Stimulated activated naive B cell treated with anti-CD40 and anti-IgM and Interleukin-4, amounts not matched to agents 10 μg/mL and 1 μg/mL and 100 μg/mL, for 72 hours (primary cell): ENCODE data around the gene STKLD1.

Experiments
- ATAC-seq, 2 donors: fragments of 150-1000 bp; cut with Tn5 transposase; replicated peaks; 2 replicates each; pipeline ENCODE4 v1.10.0; 2021; ENCODE audit warnings: moderate library complexity in 1 of 2
- DNase-seq: peaks from one replicate; pipeline ENCODE4 v3.0.0; 2021
- H3K27ac Mint-ChIP-seq: one replicate; pipeline ENCODE4 v1.8.0; 2022; ENCODE audit warnings: mild to moderate bottlenecking, mixed read lengths
- H3K27me3 Mint-ChIP-seq, 2 donors: one replicate each; pipeline ENCODE4 v1.8.0; 2022; ENCODE audit warnings: mixed read lengths in 2 of 2
- H3K36me3 Mint-ChIP-seq, 2 donors: one replicate each; pipeline ENCODE4 v1.8.0; 2022; ENCODE audit warnings: mixed read lengths in 2 of 2, mild to moderate bottlenecking in 1 of 2
- H3K4me1 Mint-ChIP-seq, 2 donors: one replicate each; pipeline ENCODE4 v1.8.0; 2022; ENCODE audit warnings: mixed read lengths in 2 of 2, mild to moderate bottlenecking in 1 of 2
- H3K4me3 Mint-ChIP-seq, 2 donors: one replicate each; pipeline ENCODE4 v1.8.0; 2022; ENCODE audit warnings: mild to moderate bottlenecking in 2 of 2, mixed read lengths in 2 of 2, moderate library complexity in 1 of 2
- H3K9me3 Mint-ChIP-seq, 2 donors: one replicate each; pipeline ENCODE4 v1.8.0; 2022; ENCODE audit warnings: mixed read lengths in 2 of 2, mild to moderate bottlenecking in 1 of 2

STKLD1 gene

GRCh38 chr9:133415170-133415569 is 39.0 kb downstream of the STKLD1 start:
- no peaks in the 10 kb centered on the region for H3K27me3 Mint-ChIP-seq
- peaks cover 6 to 7% of the 10 kb centered on the region in 2 donors for H3K9me3 Mint-ChIP-seq
- no peak for DNase-seq
- H3K4me1 Mint-ChIP-seq, result peaks cover 38 to 71% of the 10 kb centered on the region in 2 donors
- peak in 1 of 2 donors; percentile 17 for ATAC-seq
- H3K27ac Mint-ChIP-seq, result peak overlapping the region; percentile 67
- peaks cover 48 to 59% of the 10 kb centered on the region in 2 donors for H3K36me3 Mint-ChIP-seq
- peak overlapping the region; percentile 50 to 56 for H3K4me3 Mint-ChIP-seq

GRCh38 chr9:133417541-133418461 is 41.6 kb downstream of the STKLD1 start, which contains the start of gene REXO4:
TSS of gene REXO4 (minus strand) at chr9:133418010. CDS start at chr9:133417844, 166 bp downstream.
- ATAC-seq (peak; percentile 77 to 85), DNase-seq (peak; percentile 86)
- H3K4me3 Mint-ChIP-seq, result peak within 1 kb of the TSS; percentile 92 to 96
- peaks cover 54 to 81% of the 10 kb centered on the region in 2 donors for H3K4me1 Mint-ChIP-seq
- H3K27me3 Mint-ChIP-seq, result no peaks in the 10 kb centered on the region
- peaks cover 31 to 42% of the 10 kb centered on the region in 2 donors for H3K36me3 Mint-ChIP-seq
- H3K27ac Mint-ChIP-seq, result peak within 1 kb of the TSS; percentile 99
- H3K9me3 Mint-ChIP-seq, result peaks cover 7 to 8% of the 10 kb centered on the region in 2 donors

- Mint-ChIP-seq H3K27ac (peak overlapping the region; percentile 99), H3K36me3 (peaks cover 26 to 34% of the 10 kb centered on the region in 2 donors), H3K4me1 (peaks cover 49 to 74% of the 10 kb centered on the region in 2 donors), H3K9me3 (peaks cover 7 to 8% of the 10 kb centered on the region in 2 donors), H3K4me3 (peak overlapping the region; percentile 92 to 96), H3K27me3 (peaks cover 0 to 1% of the 10 kb centered on the region in 2 donors)
- DNase-seq, result no peak
- no peak for ATAC-seq
Observed at GRCh38 chr9:133419005-133419404, 42.8 kb downstream of the STKLD1 start.

GRCh38 chr9:133420392-133420827 is 44.2 kb downstream of the STKLD1 start:
- peak; percentile 60 to 61 for ATAC-seq
- peak; percentile 75 for DNase-seq
- Mint-ChIP-seq H3K27ac (peak overlapping the region; percentile 97), H3K4me1 (peaks cover 38 to 60% of the 10 kb centered on the region in 2 donors), H3K9me3 (peaks cover 7 to 8% of the 10 kb centered on the region in 2 donors), H3K4me3 (peak overlapping the region in 1 of 2 donors; percentile 7), H3K36me3 (peaks cover 15 to 21% of the 10 kb centered on the region in 2 donors), H3K27me3 (peaks cover 3 to 14% of the 10 kb centered on the region in 2 donors)

GRCh38 chr9:133421615-133422542 is 45.7 kb downstream of the STKLD1 start, which contains the start of gene ADAMTS13:
TSS of gene ADAMTS13 (plus strand) at chr9:133422367. CDS start at chr9:133422444, 77 bp downstream.
- peaks cover 7 to 8% of the 10 kb centered on the region in 2 donors for H3K9me3 Mint-ChIP-seq
- H3K36me3 Mint-ChIP-seq, result peaks cover 15 to 17% of the 10 kb centered on the region in 2 donors
- peaks cover 27 to 46% of the 10 kb centered on the region in 2 donors for H3K4me1 Mint-ChIP-seq
- peak within 1 kb of the TSS in 1 of 2 donors; percentile 11 for H3K4me3 Mint-ChIP-seq
- DNase-seq (peak; percentile 65), ATAC-seq (peak; percentile 43 to 60)
- peak within 1 kb of the TSS; percentile 97 for H3K27ac Mint-ChIP-seq
- H3K27me3 Mint-ChIP-seq, result peaks cover 12 to 25% of the 10 kb centered on the region in 2 donors

GRCh38 chr9:133423216-133423615 is 47.0 kb downstream of the STKLD1 start:
- Mint-ChIP-seq H3K4me1 (peaks cover 31 to 45% of the 10 kb centered on the region in 2 donors), H3K9me3 (peaks cover 7 to 8% of the 10 kb centered on the region in 2 donors), H3K27me3 (peaks cover 12 to 38% of the 10 kb centered on the region in 2 donors), H3K4me3 (no peak overlapping the region), H3K36me3 (peaks cover 8 to 11% of the 10 kb centered on the region in 2 donors), H3K27ac (peak overlapping the region; percentile 76)
- no peak for DNase-seq
- ATAC-seq, result no peak

- DNase-seq (no peak), ATAC-seq (no peak)
- Mint-ChIP-seq H3K9me3 (peaks cover 3 to 5% of the 10 kb centered on the region in 2 donors), H3K4me3 (no peak overlapping the region), H3K27ac (no peak overlapping the region), H3K36me3 (peaks cover 3 to 4% of the 10 kb centered on the region in 2 donors), H3K4me1 (peaks cover 22 to 39% of the 10 kb centered on the region in 2 donors), H3K27me3 (peaks cover 12 to 38% of the 10 kb centered on the region in 2 donors)
Observed at GRCh38 chr9:133424187-133424586, 48.0 kb downstream of the STKLD1 start.

- DNase-seq, result no peak
- Mint-ChIP-seq H3K4me1 (peaks cover 21 to 38% of the 10 kb centered on the region in 2 donors), H3K4me3 (no peak overlapping the region), H3K27me3 (peaks cover 12 to 45% of the 10 kb centered on the region in 2 donors), H3K9me3 (peaks cover 0 to 2% of the 10 kb centered on the region in 2 donors), H3K36me3 (no peaks in the 10 kb centered on the region), H3K27ac (peak overlapping the region; percentile 56)
- no peak for ATAC-seq
Observed at GRCh38 chr9:133425049-133425632, 49.0 kb downstream of the STKLD1 start.

- DNase-seq (no peak), ATAC-seq (no peak)
- Mint-ChIP-seq H3K27ac (no peak overlapping the region), H3K36me3 (no peaks in the 10 kb centered on the region), H3K4me3 (no peak overlapping the region), H3K9me3 (no peaks in the 10 kb centered on the region), H3K27me3 (peaks cover 12 to 45% of the 10 kb centered on the region in 2 donors), H3K4me1 (peaks cover 14 to 30% of the 10 kb centered on the region in 2 donors)
Observed at GRCh38 chr9:133426011-133426410, 49.8 kb downstream of the STKLD1 start.

- H3K36me3 Mint-ChIP-seq, result no peaks in the 10 kb centered on the region
- H3K4me3 Mint-ChIP-seq, result peak overlapping the region; percentile 36 to 41
- no peak overlapping the region for H3K27ac Mint-ChIP-seq
- peaks cover 12 to 45% of the 10 kb centered on the region in 2 donors for H3K27me3 Mint-ChIP-seq
- DNase-seq (no peak), ATAC-seq (no peak)
- no peaks in the 10 kb centered on the region for H3K9me3 Mint-ChIP-seq
- peaks cover 5 to 19% of the 10 kb centered on the region in 2 donors for H3K4me1 Mint-ChIP-seq
Observed at GRCh38 chr9:133427658-133428348, 51.6 kb downstream of the STKLD1 start.

- no peaks in the 10 kb centered on the region for H3K36me3 Mint-ChIP-seq
- peak; percentile 65 to 69 for ATAC-seq
Observed at GRCh38 chr9:133428617-133429101, 52.5 kb downstream of the STKLD1 start.

GRCh38 chr9:133429214-133429613 is 53.0 kb downstream of the STKLD1 start:
- no peak for DNase-seq
- no peak for ATAC-seq
- H3K27ac Mint-ChIP-seq, result no peak overlapping the region
- H3K27me3 Mint-ChIP-seq, result peaks cover 12 to 42% of the 10 kb centered on the region in 2 donors
- no peaks in the 10 kb centered on the region for H3K36me3 Mint-ChIP-seq
- H3K9me3 Mint-ChIP-seq, result no peaks in the 10 kb centered on the region
- peak overlapping the region; percentile 76 to 83 for H3K4me3 Mint-ChIP-seq
- peaks cover 5 to 19% of the 10 kb centered on the region in 2 donors for H3K4me1 Mint-ChIP-seq

More at GRCh38 chr9:133428617-133429101, 52.5 kb downstream of the STKLD1 start:
- no peaks in the 10 kb centered on the region for H3K9me3 Mint-ChIP-seq
- no peak overlapping the region for H3K27ac Mint-ChIP-seq
- no peak for DNase-seq
- H3K27me3 Mint-ChIP-seq, result peaks cover 12 to 45% of the 10 kb centered on the region in 2 donors
- H3K4me1 Mint-ChIP-seq, result peaks cover 5 to 19% of the 10 kb centered on the region in 2 donors
- H3K4me3 Mint-ChIP-seq, result peak overlapping the region; percentile 65 to 75
